NCI-H2107 treated with DMSO at 0.1 percent for 48 hours (cell line): Measurements from ENCODE around the gene TWSG1.
"Not testable (repeated sequence)": the region's sequence is repeated elsewhere in the genome, so short reads cannot be mapped to it uniquely, and the experiment has no call there.

Experiments used
- DNase-seq: peaks from one replicate; lab custom pipeline; 2025; ENCODE audit not compliant: unreplicated experiment; lab: John Stamatoyannopoulos, UW

Gene TWSG1

DNA sequence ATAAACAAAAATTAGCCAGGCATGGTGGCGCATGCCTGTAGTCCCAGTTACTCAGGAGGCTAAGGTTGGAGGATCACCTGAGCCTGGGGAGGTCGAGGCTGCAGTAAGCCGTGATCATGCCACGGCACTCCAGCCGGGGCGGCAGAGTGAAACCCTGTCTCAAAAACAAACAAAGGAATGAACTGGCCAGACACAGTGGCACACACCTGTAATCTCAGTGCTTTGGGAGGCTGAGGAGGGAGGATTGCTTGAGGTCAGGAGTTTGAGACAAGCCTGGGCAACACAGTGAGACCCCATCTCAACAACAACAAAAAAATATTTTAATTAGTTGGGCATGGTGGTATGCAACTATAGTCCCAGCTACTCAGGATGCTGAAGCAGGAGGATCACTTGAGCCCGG, 116.3 kb downstream of the TWSG1 start:
- not testable (repeated sequence) for DNase-seq
